ENCODE results near the gene ARHGEF7.

DNA sequence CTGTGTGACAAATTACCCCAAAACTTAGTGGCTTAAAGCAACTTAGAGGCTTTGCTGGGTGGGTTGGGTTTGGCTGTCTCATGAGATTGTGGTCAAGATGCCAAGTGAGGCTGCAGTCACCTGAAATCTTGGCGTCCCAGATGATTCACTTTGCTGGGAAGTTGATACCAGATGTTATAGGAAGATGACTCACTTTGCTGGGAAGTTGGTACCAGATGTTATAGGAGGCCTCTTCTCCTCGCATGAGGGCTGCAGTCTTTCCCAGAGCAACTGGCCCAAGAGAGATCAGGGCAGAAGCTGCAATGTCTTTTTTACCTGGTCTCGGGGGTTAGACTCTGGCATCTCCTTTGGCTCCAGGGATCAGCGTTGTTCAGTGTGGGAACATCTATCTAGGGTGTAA, 222.1 kb downstream of the ARHGEF7 start:
- TF ChIP-seq CTCF (IDR thresholded peaks at IDR 0.05): no peak
- TF ChIP-seq POLR2A (IDR thresholded peaks at IDR 0.05): no peak

Measured in vagina (tissue), 2 donors.